HG02610 (cell line): Measurements from ENCODE around the gene TMEM63C.
A peak's percentile ranks its signal among the peaks of the same experiment; 100 is the strongest.

ENCODE experiments used
- ATAC-seq: cut with Tn5 transposase; IDR thresholded peaks from one replicate; pipeline ENCODE4 v1.9.1; 2021; ENCODE audit warnings: mild to moderate bottlenecking, moderate library complexity; ENCODE audit not compliant: unreplicated experiment

The TMEM63C gene

DNA sequence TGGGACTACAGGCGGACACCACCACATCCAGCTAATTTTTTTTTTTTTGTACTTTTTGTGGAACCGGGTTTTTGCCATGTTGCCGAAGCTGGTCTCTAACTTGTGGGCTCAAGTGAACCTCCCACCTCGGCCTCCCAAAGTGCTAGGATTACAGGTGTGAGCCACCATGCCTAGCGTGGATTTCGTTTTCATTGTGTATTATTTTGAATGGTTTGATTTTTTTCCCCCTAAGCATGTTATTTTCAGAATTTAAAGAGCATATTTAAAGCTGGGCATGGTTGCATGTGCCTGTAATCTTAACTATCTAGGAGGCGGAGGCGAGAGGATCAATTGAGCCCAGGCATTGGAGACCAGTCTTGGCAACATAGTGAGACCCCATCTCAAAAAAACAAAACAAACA lies 13.1 kb downstream of the TMEM63C start:
- ATAC-seq = no peak

DNA sequence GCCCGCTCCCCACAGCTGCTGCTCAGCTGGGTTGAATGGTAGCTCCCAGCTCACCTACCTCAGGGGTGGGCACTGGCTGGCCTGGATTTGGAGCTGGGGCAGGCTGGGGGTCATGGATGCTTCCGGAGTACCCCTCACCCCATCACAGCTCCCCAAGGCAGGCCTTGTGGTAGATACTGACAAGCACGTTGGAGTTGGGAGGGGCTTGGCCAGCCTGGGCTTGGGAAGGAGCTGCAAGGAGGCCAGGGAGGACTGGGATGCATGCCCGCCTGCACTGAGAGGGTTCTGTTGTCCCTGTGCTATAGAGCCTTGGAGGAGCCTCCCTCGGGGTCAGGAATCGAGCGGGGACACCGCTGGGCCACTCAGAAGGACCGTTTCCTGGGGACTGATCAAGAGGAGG lies 14.2 kb downstream of the TMEM63C start:
- ATAC-seq = no peak

DNA sequence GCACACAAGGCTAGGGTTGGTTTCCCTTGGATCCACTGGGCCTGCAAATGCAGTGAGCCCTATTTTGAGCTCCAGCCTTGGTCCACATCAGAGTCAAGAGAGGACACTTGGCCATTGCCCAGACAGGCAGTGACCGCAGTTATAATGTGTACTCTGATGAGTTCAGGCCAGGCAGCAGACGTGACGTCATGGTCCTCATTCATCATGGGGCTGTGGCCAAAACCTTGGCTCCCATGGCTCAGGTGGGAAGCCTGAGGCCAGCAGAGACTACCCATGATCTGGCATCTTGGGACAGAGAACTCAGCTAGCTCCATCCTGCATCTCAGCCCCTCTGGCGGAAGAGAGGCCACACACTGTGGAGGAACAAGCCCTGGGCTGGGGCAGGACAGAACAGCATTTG lies 16.4 kb downstream of the TMEM63C start:
- ATAC-seq = no peak

DNA sequence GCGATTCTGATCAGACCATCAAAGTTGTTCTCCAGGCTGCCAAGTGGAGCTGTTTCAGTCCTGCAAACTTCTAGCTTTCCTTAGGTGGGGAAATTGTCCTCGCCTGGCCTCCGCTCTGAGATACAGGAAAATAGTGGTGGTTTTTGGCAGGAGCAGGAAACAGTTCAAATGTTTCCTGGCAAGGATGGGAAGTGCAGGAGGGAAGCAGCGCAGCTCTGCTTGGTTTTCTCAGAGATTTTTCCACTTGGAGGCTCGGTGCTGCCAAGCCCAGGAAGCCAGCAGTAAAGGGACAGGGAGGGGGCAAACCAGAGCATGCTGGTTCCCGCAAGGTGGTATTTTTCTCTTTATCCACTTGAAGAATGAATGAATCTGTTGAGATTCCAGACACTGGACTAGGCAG lies 17.0 kb downstream of the TMEM63C start:
- ATAC-seq = no peak

DNA sequence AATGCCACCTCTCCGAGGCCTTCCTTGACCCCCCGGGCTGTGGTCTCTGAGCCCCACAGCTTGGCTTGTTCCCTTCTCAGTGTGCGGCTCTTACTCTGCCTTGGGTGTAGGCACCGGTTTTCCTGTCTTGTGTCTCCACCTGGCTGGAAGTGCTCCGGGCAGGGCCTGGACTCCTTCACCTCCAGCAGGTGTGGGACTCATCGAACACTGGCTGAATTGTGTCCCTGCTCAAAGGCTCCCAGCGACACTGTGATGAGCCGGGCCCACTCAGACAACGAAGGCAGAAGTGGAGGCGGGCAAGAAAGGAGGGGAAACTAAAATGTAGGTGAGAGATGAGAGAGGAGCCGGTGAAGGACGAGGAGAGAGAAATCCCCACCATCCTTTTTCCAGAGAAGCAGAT lies 18.0 kb downstream of the TMEM63C start:
- ATAC-seq = no peak

DNA sequence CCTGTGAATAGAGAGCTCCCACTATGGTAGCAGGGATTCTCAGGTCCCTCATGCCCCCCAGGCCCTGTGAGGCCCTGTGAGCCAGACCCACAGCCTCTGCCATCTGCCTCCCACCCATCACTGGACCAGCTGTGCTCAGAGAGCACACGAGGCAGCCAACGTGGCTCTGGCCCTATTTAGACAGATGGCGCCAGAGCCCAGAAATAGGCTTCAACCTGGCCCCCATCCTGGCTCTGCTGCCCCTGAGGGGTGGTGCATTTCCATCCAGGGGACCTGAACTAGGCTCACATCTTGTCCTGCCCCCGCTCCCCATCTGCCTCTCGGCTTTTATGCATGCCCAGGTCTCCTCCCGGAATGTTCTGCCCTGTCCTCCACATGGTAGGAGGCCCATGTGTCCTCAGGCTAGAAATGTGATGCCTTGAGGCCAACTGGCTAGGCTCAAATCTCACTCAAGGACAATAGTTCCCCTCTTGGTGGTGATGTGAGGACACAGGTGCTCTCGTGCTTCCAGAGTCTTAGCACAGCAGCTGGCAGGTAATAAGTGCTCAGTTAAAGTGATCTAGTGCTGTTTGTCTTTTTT lies 18.9 kb downstream of the TMEM63C start:
- no peak for ATAC-seq

DNA sequence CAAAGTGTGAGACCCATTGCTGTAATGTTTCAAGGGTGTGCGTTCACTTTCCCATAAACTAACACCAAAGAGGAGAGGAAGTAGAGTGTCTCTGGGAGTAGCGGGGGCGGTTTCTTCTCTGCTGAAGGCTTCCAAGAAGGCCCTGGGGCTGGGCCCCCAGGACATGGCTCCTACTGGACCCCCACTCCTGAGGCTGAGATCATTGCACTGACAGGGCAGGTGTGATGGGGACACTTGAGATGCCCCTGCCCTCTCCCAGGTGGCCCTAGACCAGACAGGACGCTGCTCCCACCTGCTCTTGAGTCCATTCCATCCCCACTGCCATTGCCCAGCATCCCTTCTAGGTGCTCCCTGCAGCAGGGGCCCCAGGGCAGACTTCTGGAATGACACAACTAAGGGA lies 20.1 kb downstream of the TMEM63C start:
- no peak for ATAC-seq

DNA sequence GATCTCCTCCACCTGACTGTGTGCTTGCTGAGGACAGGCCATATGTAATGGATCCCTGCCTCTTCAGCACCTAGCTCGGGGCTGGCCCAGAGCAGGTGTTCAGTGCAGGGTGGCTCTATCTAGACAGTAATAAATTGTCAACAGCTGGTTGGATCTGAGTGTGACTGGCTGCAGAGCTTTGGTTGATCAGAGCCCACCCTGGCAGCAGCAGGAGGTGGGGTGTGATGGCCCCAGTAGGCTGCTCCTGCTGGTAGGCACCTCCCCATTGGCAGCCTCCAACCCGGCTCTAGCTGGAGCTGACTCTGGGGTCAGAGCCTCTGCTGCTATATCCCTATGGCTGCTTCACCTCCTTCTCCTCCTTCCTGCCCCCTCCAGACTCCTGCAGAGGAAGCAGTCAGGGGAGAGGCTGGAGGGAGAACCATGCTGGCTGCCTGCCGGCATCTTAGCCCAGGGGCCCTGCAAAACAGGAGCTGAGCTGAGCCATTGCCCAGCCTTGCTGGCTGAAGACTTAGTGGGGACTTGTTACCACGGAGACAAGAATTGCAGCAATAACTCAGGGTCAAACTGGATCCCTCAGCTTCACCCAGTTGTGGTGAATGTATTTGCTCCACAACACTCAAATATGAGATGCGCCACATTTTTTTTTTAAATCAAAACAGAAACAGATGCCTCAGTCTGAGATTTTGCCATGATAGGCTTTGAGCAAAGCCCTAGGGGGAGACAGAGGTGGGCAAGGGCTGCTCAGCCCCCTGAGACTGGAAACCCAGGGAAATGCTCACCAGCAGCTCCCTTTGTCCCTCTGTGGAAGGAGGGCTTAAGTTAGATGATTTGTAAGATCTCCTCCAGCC lies 22.2 kb downstream of the TMEM63C start:
- ATAC-seq = no peak

DNA sequence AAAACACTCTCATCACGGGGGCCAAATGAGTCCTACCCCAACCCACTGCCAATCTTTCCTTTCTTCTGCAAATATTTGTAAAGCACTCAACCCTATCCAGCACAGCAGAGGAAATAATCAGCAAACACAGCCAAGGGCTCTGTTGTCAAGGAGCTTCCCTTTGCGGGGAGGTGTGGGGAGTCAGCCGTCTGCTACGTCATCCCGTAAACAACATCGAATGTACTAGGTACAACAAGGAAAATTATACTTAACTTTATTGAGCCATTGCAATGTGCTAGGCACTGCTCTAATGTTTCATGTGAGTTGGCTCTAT lies 22.8 kb downstream of the TMEM63C start:
- no peak for ATAC-seq

DNA sequence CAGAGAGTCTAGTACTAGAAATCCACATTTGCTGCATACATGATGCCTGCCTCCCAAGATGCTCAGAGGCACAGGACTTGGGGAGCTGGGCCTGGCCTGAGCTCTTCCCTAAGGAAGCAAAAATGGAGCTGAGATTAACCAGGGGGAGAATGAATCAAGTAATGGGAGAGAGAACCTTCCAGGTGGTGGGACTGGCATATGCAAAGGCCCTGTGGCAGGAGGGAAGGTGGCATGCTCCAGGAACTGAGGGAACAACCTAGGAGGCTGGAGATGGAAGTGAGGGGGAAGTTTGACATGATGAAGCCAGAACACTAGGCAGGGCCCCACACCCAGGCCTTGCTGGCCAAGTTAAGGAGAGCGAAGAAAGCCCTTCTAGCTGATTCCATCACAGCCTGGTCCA lies 23.3 kb downstream of the TMEM63C start:
- no peak for ATAC-seq

DNA sequence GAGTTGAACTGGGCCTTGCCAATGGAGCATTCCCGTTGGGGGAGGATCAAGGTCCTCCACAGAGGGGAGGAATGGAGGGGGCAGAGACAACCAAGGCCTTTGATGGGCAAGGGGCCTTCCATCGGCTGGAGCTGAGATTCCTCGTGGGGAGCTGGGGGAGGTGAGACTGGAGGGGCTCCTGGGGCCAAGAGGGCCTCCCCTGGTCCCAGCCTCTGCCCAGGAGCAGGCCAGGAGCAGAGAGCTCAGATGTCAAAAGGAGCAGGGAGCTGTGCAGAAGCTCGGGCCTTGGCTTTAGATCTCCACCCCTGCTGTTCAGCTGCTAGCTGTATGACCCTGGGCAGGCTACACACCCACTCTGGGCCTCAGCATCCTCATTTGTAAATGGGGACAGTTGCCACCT lies 24.0 kb downstream of the TMEM63C start:
- no peak for ATAC-seq

DNA sequence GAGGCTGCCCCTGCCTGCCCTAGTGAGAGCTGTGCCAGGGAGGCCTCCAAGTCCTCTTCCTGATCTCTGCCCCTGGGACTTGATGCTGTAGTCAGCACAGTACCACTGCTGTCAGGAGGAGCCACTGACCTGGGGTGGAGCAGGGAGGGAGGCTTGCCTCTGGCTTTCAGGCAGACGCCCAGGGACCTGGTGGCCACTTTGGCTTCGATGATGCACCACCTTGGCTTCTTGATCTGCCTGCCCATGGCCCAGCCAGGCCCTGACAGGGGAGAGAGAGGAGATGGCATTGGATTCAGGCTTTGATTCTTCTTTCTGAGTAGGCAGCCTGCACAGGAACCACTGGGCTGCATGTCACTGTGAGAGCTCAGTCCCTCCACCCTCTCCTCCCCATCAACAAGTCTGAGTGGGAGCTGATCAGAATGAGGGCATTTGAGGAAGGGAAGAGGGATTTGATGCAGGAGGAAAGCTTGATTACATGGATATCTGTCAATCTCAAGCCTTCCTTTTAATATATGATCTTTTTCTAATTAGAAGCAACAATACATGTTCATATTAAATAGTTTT lies 24.7 kb downstream of the TMEM63C start:
- no peak for ATAC-seq

DNA sequence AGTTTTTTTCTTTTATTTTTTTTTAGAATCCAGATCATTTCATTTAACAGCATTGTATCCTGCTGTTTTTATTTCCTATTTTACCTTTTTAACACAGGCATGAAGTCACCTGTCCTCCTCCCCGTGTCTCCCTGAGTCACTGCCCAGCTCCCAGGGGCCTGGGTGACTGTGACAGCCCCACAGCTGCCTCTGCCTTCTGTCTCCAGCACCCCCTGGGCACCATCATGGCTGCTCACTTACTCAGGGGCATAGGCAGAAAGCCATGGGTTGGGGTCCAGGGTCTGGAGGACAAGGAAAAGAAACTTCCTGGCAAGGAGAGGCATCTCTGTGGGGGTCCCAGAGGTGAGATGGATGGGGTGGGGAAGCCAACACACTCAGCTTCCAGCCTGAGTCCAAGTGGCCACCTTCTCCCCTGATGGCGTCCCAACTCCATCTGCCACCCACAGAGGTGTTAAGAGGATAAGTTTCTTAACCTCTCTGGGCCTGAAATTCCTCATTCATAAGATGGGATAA lies 25.3 kb downstream of the TMEM63C start:
- ATAC-seq = no peak

DNA sequence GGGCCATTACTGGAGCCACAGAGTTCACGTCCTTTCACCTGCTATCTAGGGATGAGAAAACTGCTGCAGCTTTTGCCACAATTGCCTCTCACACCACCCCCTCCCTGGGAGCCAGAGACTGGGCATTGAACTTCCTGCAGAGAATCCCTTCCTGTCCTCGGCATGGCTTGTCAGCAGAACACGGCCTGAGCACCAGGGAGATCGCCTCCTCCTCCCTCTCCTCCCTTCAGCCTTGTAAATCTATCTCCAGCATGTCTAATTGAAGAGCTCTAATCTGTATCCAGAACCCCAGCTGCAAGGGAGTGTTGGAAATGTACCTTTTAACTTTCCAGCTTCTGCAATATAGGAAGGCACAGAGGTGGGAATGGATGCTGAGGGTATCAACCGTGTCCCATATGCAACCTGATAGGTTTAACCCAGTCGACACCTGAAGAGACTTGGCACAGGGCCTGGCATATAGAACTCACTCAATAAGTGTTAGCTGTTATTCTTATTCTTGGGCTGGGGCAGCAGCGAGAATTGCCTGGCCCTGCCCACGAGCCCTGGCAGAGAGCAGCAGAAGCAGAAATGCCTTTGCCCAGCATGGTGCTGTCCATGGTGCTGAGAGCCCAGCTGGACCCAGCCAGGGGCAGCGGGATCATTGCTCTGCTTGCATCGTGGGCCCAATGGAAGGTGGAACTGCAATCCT lies 26.8 kb downstream of the TMEM63C start:
- no peak for ATAC-seq

DNA sequence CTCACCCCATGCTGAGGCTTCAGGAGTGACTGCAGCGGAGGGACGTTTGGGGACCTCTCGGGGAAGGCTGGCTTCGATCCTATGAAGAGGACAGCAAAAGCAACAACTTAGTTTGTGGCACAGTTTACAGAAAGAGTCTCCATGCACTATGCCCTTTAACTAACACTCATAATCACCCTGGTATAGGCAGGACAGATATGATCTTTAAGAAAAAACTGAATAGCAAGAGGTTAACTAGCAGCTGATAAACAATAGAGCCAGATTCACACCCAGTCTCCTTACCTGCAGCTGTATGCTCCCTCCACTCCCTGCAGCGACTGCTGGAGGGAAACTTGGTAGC lies 27.4 kb downstream of the TMEM63C start:
- ATAC-seq = no peak

DNA sequence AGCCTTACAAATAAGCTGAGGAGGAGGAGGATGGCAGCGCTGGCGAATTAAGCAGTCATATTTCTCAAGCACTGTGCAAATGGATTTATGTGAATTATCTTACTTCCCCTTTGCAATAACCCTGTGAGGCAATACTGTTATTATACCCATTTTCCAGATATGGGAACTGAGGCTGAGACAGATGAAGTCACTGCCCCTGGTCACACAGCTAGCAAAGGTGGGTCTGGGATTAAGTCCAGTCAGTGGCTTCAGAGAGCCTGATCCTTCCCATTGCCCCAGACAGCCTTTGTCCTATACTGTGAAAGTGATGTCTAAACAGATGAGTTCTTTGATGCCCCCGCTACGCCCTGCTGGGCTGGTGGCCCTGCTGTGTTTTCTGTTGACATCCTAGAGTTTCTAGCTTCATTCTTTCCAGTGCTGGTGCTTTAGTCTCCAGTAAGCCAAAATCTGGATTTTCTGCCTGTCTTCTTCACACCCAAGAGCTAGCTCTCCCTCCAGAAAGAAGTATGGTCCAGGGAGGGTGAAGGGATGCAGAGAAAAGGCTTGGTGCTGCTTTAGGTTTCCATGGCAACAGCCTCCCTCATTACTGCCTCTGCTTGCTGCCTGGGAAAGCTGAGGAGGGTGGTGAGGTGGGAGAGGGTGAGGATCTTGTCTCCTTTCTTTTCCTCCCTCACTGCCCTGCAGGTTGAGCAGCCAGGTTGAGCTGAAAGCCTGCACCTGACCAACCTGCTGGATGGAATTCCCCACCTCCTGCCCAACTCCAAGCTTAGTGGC lies 30.7 kb downstream of the TMEM63C start:
- no peak for ATAC-seq

DNA sequence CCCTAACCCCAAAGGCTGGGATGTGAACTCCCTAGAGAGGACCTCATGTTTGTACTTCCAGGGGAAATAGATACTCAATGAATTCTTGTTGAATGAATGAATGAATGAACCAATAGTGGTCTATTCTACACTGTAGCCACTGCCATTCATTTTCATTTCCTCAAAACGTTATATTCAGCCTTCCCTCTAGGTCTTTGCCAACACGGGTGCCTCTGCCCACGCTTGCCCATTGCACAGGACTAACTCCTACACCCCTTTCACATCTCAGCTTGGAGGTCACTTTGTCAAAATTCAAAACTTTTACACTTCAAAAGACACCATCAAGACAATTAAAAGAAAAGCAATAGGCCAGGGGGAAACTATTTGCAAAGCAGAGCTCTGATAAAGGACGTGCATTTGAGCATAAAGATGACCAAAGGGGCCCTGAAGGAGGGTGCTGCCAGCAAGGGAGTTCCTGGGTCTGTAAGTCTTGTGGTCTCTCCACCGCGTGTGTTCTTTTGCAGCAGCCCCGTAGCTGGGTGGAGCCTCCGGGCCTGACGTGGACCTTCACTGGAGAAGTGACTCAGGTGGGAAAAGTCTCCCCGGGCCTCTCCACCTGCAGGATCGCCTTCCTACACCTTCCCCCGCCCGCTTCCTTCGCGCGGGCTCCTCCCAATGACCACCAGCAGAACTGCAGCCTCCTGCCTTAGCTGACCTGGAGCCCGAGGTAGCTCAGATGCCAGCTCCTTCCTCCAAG lies 31.5 kb downstream of the TMEM63C start:
- ATAC-seq = peak; percentile 84

DNA sequence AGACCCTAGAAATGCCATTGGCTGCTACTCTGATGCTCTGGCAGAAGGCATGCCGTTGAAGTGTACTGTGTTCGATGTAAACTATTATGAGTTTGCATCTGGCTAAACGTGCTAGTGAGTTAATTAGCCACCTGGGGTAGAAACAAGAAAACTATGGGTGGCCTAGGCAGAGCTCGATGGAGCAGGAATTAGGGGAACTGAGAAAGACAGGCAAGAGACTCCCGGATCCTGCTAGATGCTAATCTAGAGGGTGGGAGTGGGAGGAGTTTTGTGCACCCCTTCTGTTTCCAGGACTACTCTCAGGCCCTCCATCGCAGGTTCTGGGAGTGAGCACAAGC lies 32.0 kb downstream of the TMEM63C start:
- ATAC-seq = no peak

DNA sequence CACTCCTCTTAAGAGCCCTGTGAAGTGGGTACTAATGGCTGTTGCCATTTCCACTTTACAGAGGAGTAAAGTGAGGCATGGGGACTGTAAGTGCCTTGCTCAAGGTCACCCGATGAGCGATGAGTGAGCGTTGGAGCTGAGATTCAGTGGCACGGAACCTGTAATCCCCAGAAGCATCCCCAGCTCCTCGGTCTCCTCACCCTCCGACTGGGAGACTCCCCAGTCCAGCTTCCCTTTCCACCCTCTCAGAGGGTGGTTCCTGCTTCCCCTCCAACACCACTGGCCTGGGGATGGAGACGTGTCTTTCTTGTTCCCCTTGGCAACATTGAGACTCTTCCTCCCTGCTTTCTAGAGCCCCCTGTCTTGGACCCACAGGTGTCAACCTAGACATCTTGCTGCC lies 32.6 kb downstream of the TMEM63C start:
- no peak for ATAC-seq

DNA sequence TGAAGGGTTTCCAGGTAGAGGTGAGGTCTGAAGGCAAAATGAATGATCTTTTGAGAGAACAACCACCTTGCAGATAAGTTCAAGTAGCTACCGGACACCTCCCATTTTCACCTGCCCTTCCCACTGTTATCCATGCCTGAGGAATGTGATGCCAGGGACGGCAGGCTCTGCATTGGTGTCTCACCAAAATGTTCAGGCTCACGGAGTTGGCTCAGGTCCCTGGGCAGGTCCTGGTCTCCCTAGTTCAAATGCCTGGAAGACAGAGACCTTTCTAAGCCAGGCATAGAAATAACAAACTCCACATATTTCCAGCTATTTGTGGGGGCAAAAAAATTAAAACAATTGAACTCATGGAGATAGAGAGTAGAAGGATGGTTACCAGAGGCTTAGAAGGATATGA lies 36.0 kb downstream of the TMEM63C start:
- no peak for ATAC-seq

DNA sequence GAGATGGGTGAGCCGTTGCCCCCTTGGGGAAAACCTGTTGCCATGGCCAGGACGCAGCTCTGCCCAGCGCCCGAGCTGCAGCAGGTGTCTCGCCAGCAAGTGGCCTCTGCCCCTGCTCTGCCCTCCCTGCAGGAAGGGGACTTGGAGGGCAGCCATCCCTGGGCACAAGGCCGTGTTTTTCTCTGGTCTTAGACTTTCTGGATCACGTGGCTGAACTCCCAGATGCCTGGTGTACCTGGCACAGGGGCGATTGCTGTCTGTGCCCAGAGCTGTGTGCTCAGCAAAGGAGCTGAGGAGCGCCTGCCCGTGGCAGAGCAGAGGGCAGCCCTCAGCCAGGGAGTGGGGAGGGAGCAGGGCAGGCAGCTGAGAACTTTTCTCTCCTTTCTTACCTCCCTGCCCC lies 38.0 kb downstream of the TMEM63C start:
- ATAC-seq = no peak
